Choroid plexus epithelial cell (primary cell): ENCODE data around the gene CWC22.
"Not testable (repeated sequence)": the region's sequence is repeated elsewhere in the genome, so short reads cannot be mapped to it uniquely, and the experiment has no call there.

ENCODE experiments used
- DNase-seq: peaks from one replicate; pipeline ENCODE4 v3.0.0-alpha.2; 2010; ENCODE audit warnings: low read depth
- H3K4me3 ChIP-seq: 2 replicates; pipeline ENCODE4 v1.5.1; 2011; ENCODE audit warnings: low read depth, mild to moderate bottlenecking, control low read depth, low read length, moderate library complexity
- TF ChIP-seq, protein P1 (sequence below): conservative IDR thresholded peaks from 2 replicates; pipeline ENCODE4 v1.5.1; 2011; ENCODE audit warnings: low read depth, mild to moderate bottlenecking, control low read depth, inconsistent platforms, low read length, moderate library complexity

The CWC22 gene

DNA sequence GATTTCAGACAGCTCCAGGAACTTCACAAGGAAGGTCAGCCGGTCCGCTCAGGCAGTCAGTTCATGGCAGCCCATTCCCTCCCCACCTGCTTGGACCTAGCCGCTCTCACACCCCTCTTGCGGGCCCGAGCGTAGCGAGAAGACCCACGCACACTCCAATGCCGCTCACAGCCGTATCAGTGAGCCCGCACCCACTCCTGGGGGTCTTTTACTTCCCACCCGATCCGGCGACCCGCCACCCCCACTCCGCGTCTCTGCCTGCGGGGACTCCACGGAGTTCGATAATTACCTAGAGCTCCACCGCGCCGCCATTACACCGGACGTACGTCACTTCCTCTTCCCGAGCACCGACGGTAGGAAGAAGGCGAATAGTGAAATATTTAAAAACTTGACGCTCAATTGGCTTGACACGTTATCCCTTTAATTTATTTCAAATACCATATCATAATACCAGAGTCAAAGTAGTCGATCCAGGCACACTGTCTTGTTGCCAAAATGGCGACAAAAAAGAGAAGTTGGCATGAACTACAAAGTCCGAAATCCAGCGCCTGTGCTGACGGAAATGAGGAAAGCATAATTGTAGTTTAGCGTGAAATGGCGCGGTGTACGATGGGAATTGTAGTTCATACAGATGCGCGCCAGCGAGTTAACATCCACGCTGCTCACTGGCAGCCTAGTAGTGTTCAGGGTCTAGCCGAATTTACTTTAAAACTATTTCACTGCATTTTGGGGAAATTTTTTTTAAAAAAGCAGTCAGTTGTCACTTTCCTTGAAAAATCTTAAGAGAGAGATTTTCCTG is at the start of gene CWC22:
TSS of gene CWC22 (minus strand) at position 517 of the 799 bp plus-strand sequence. CDS start 13,956 bp downstream, outside the sequence.
- peak within 1 kb of the TSS; percentile 96 for H3K4me3 ChIP-seq

DNA sequence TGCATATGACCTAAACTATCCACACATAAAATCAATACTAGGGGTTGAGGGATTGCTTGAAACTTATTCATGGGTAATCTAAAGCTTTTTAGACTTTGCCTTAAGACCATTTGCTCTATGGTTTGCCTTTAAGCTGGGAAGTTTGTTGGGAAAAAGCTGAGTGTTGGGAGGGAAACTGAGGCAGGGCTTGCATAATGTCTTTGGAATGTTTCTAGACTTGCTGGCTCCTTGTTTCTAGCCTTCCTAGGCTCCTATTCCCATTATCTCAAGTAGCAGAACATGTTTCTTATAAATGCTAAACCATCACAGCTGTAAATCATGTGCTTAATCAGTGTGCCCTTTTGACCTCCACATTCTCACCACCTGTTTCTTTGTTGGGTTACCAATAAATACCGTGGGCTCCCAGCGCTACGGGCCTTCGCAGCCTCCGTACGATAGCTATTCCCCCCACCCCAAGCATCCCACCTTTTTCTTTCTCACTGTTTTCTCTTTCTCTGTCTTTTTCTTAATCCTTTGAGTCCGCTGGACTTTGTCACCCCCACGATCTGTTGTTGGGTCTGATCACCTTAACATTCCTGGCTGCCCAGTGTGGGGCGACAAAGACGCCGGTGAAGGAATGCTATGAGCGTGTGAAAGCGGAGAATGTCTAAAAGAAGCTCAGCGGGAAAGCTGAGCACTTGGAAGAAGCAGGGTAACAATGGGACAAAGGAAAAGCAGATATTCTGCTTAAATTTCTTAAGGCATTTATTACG is 49.4 kb upstream of the CWC22 start:
- H3K4me3 ChIP-seq, result no peak overlapping the region
- TF ChIP-seq, protein P1, sequence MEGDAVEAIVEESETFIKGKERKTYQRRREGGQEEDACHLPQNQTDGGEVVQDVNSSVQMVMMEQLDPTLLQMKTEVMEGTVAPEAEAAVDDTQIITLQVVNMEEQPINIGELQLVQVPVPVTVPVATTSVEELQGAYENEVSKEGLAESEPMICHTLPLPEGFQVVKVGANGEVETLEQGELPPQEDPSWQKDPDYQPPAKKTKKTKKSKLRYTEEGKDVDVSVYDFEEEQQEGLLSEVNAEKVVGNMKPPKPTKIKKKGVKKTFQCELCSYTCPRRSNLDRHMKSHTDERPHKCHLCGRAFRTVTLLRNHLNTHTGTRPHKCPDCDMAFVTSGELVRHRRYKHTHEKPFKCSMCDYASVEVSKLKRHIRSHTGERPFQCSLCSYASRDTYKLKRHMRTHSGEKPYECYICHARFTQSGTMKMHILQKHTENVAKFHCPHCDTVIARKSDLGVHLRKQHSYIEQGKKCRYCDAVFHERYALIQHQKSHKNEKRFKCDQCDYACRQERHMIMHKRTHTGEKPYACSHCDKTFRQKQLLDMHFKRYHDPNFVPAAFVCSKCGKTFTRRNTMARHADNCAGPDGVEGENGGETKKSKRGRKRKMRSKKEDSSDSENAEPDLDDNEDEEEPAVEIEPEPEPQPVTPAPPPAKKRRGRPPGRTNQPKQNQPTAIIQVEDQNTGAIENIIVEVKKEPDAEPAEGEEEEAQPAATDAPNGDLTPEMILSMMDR, result no peak
- no peak for DNase-seq

More for the DNA sequence above, at the start of gene CWC22:
- peak; percentile 94 for DNase-seq
- TF ChIP-seq, protein P1, result no peak

DNA sequence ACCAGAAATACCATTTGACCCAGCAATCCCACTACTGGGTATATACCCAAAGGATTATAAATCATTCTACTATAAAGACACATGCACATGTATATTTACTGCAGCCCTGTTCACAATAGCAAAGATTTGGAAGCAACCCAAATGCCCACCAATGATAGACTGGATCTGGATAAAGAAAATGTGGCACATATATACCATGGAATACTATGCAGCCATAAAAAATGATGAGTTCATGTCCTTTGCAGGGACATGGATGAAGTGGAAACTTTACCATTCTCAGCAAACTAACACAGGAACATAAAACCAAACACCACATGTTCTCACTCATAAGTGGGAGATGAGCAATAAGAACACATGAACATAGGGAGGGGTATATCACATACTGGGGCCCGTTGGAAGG is 47.5 kb upstream of the CWC22 start:
- not testable (repeated sequence) for DNase-seq, H3K4me3 ChIP-seq

DNA sequence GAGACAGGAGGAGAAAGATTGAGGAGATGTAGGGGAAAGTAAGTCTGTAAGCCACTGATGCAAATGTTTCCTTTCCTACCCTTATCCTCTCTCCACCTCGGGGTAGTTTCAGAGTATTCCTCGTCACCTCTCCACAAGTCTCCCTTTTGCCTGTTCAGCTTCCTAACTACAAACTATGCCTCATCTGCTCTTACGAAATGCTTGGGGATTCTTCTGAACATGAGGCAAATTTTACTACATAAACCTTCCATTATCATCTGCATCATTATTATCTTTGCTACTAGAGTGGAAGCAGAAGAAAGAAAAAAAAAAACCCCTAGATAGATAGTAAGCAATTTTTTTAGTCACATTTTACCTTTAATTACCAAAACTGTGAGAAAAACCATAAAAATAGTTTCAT is 43.1 kb upstream of the CWC22 start:
- no peak overlapping the region for H3K4me3 ChIP-seq
- DNase-seq, result peak; percentile 24
- TF ChIP-seq, protein P1, result no peak

DNA sequence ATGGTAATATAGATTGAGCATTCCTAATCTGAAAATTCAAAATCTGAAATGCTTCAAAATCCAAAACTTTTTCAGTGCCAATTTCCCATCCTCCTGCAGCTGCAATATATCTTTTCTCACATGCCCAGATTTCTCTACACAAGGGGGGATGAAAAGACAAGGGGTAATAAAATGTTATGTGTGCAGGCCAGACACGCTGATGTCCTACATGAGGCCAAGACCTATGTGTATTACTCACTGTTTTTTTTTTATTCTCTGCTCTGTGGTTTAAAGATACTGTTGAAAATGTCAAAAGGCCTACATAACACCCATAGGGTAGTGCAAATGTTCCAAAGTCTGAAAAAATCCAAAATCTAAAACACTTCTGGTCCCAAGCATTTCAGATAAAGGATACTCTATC is 41.2 kb upstream of the CWC22 start:
- H3K4me3 ChIP-seq, result no peak overlapping the region
- peak; percentile 51 for DNase-seq
- TF ChIP-seq, protein P1, result no peak

DNA sequence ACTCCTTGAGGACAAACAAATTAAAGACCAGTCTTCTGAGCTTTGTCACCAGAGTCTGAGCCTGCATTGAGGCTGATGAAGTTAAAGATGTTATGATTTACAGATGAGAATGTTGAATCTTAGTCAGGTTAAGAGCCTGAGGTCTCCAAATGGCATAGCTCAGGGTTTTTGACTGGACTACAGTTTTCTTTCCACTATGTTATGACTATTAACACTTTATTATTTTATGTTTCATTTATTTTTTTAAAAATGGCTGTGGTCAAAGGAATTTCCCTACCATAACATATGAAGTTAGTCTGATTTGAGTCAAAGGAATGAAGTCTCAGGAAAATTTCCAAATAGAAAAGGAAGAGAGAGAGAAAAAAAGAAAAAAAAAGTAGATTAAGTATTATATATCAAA is 39.7 kb upstream of the CWC22 start:
- no peak overlapping the region for H3K4me3 ChIP-seq
- TF ChIP-seq, protein P1, result no peak
- DNase-seq, result peak; percentile 25

DNA sequence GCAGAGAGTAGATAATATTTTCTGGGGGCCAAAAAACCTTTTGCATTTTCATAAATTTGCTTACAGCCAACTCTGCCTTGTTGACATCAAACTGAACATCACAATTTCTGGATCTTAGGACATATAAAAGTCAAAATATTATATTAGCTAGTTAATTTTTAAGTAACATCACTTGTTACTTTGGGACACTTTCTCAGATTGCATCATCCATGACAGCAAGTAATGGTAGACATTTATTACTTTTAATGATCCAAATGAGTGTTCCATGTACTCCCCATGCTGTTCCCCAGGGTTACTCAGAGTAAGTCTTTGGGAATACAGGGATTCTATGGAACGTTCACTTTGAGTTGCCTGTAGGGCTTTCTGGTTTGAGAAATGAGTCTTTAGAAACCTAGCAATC is 39.1 kb upstream of the CWC22 start:
- H3K4me3 ChIP-seq, result no peak overlapping the region
- DNase-seq, result no peak
- TF ChIP-seq, protein P1, result no peak
